HCT116 (cell line): ENCODE results near the gene SF1. TPM values are rescaled to one million over a fixed set of nuclear protein-coding genes. Genes with fewer than 3 reads are reported as not detected.

Experiments used
- ATAC-seq: fragments of 200-7000 bp; cut with Tn5 transposase; 2 replicates; pipeline ENCODE4 v1.9.1; 2020; ENCODE audit warnings: mild to moderate bottlenecking, moderate library complexity
- BruUV-seq: library from RNA; stranded (reverse); fragments of 400-500 nt; replicated peaks from 2 replicates; lab custom pipeline; 2021; lab: Mats Ljungman, UMichigan
- CTCF ChIA-PET: fragments of 300-600 bp; sonication (Branson Sonifier 250); formaldehyde crosslinking; loops from one replicate; lab custom pipeline; 2021; ENCODE audit warnings: antibody characterized with exemption; lab: Charles Lee
- POLR2A ChIA-PET: fragments of 300-600, 350-600 bp; sonication (Branson Sonifier 250); formaldehyde crosslinking; loops from one replicate; lab custom pipeline; 2021; ENCODE audit warnings: antibody characterized with exemption; lab: Charles Lee
- RAD21 ChIA-PET, 2 experiments: fragments of 300-600 bp; sonication (Branson Sonifier 250); formaldehyde crosslinking; loops; one replicate each; lab custom pipeline; 2023; ENCODE audit warnings: low total read pairs in 2 of 2; ENCODE audit not compliant: uncharacterized antibody in 2 of 2, unreplicated experiment in 2 of 2, low non-redundant PET in 1 of 2; lab: Charles Lee
- DNase-seq: peaks from one replicate; pipeline ENCODE4 v3.0.0-alpha.2; 2010; ENCODE audit warnings: low read depth, low spot score
- H2AFZ ChIP-seq: fragments of 200-600 bp; shearing (Covaris generic), sonication (generic); 2 replicates; pipeline ENCODE4 v1.6.1; 2017; ENCODE audit warnings: low read depth, mixed run types, mixed read lengths, antibody characterized with exemption, low read length; ENCODE audit not compliant: poor library complexity, severe bottlenecking
- H3K27ac ChIP-seq: 2 replicates; pipeline ENCODE4 v1.5.1; 2012; ENCODE audit warnings: low read depth, low read length
- H3K27me3 ChIP-seq: fragments of 200-600 bp; sonication (generic); 2 replicates; pipeline ENCODE4 v1.6.1; 2016; ENCODE audit warnings: mixed run types, low read length, mixed read lengths; ENCODE audit not compliant: insufficient read depth
- H3K36me3 ChIP-seq, 2 experiments: fragments of 200-500 bp in 1 of 2; fragments of 200-600 bp in 1 of 2; sonication (Bioruptor generic) in 1 of 2; sonication (generic) in 1 of 2; 2 replicates each; pipeline versions ENCODE4 v1.5.1 to v1.6.1; 2014 to 2016; ENCODE audit warnings: low read length in 2 of 2, inconsistent platforms in 1 of 2, mixed read lengths in 1 of 2, mixed run types in 1 of 2; ENCODE audit not compliant: insufficient read depth in 2 of 2, control insufficient read depth in 1 of 2
- H3K4me1 ChIP-seq, 2 experiments: fragments of 200-600 bp in 1 of 2; sonication (generic) in 1 of 2; 2 replicates each; pipeline versions ENCODE4 v1.5.1 to v1.6.1; 2012 to 2017; ENCODE audit warnings: low read length in 2 of 2, inconsistent platforms in 1 of 2, mild to moderate bottlenecking in 1 of 2, mixed read lengths in 1 of 2, mixed run types in 1 of 2, moderate library complexity in 1 of 2; ENCODE audit not compliant: insufficient read depth in 2 of 2, control insufficient read depth in 1 of 2
- H3K4me2 ChIP-seq: fragments of 200-600 bp; sonication (generic); 2 replicates; pipeline ENCODE4 v1.6.1; 2017; ENCODE audit warnings: mixed run types, low read length, mixed read lengths
- H3K4me3 ChIP-seq, 2 experiments: fragments of 200-600 bp in 1 of 2; sonication (generic) in 1 of 2; replicated peaks in 1 of 2; 2 replicates each; pipeline ENCODE4 v1.5.1; 2011 to 2016; ENCODE audit warnings: low read length in 2 of 2, control low read depth in 1 of 2, low read depth in 1 of 2, mild to moderate bottlenecking in 1 of 2, mixed read lengths in 1 of 2, mixed run types in 1 of 2
- H3K79me2 ChIP-seq: fragments of 200-600 bp; sonication (generic); 2 replicates; pipeline ENCODE4 v1.6.1; 2017; ENCODE audit warnings: mild to moderate bottlenecking, mixed run types, low read length, moderate library complexity, mixed read lengths; ENCODE audit not compliant: insufficient read depth
- H3K9ac ChIP-seq: fragments of 200-600 bp; sonication (generic); 2 replicates; pipeline ENCODE4 v1.6.1; 2016; ENCODE audit warnings: low read length, mixed read lengths
- H3K9me2 ChIP-seq: fragments of 200-600 bp; sonication (generic), shearing (Covaris generic); 2 replicates; pipeline ENCODE4 v1.6.1; 2017; ENCODE audit warnings: mixed run types, mild to moderate bottlenecking, moderate library complexity; ENCODE audit not compliant: insufficient read depth
- H3K9me3 ChIP-seq, 2 experiments: fragments of 200-500 bp in 1 of 2; fragments of 200-600 bp in 1 of 2; sonication (Bioruptor generic) in 1 of 2; sonication (generic) in 1 of 2; 2 replicates each; pipeline ENCODE4 v1.6.1; 2014 to 2017; ENCODE audit warnings: low read length in 2 of 2, mixed read lengths in 2 of 2, inconsistent platforms in 1 of 2, low read depth in 1 of 2, mild to moderate bottlenecking in 1 of 2, mixed run types in 1 of 2, moderate library complexity in 1 of 2; ENCODE audit not compliant: control insufficient read depth in 1 of 2, insufficient read depth in 1 of 2
- H4K20me1 ChIP-seq: fragments of 200-600 bp; sonication (generic), shearing (Covaris generic); 2 replicates; pipeline ENCODE4 v1.6.1; 2017; ENCODE audit warnings: mixed run types, mild to moderate bottlenecking, moderate library complexity; ENCODE audit not compliant: insufficient read depth
- CBX3 ChIP-seq: IDR thresholded peaks from 2 replicates; pipeline ENCODE4 v1.6.1; 2012; ENCODE audit warnings: low read depth
- CEBPB ChIP-seq: IDR thresholded peaks from 2 replicates; pipeline ENCODE4 v1.6.1; 2012; ENCODE audit warnings: low read depth
- EZH2 ChIP-seq: fragments of 200-600 bp; sonication (generic); IDR thresholded peaks from 2 replicates; pipeline ENCODE4 v1.6.1; 2017; ENCODE audit warnings: antibody characterized with exemption, mixed run types
- EZH2phosphoT487 ChIP-seq: fragments of 200-600 bp; IDR thresholded peaks from 2 replicates; pipeline ENCODE4 v1.6.1; 2018; ENCODE audit warnings: antibody characterized with exemption, borderline replicate concordance
- FOSL1 ChIP-seq: IDR thresholded peaks from 2 replicates; pipeline ENCODE4 v1.6.1; 2012; ENCODE audit warnings: low read depth
- POLR2A ChIP-seq: IDR thresholded peaks from 2 replicates; pipeline ENCODE4 v1.7.0; 2011; ENCODE audit warnings: borderline replicate concordance; ENCODE audit not compliant: insufficient read depth, insufficient read length; ENCODE audit errors: extremely low read depth
- POLR2AphosphoS5 ChIP-seq: IDR thresholded peaks from 2 replicates; pipeline ENCODE4 v1.6.1; 2011; ENCODE audit warnings: mild to moderate bottlenecking, low read depth, low read length, moderate library complexity
- SP1 ChIP-seq: IDR thresholded peaks from 2 replicates; pipeline ENCODE4 v1.6.1; 2012; ENCODE audit warnings: low read depth
- TCF7L2 ChIP-seq: IDR thresholded peaks from 2 replicates; pipeline ENCODE4 v1.7.0; 2011; ENCODE audit warnings: borderline replicate concordance, inconsistent platforms; ENCODE audit not compliant: insufficient read depth, insufficient read length; ENCODE audit errors: extremely low read depth
- ZNF274 ChIP-seq: fragments of 200-500 bp; sonication (Bioruptor generic); IDR thresholded peaks from 2 replicates; pipeline ENCODE4 v1.6.1; 2014; ENCODE audit warnings: mild to moderate bottlenecking, low read depth, low read length, inconsistent platforms
- intact Hi-C: fragments of 100-400 bp; cut with micrococcal nuclease; formaldehyde crosslinking; loops from 2 replicates; pipeline ENCODE4 v1.10.0; 2022
- total RNA-seq: library from RNA; stranded (reverse); gene quantifications from one replicate; pipeline ENCODE4 v1.2.1, GENCODE V29; 2021; ENCODE audit not compliant: unreplicated experiment
- TF ChIP-seq, protein P1 (sequence below): IDR thresholded peaks from 2 replicates; pipeline ENCODE4 v1.6.1; 2012; ENCODE audit warnings: low read depth
- TF ChIP-seq, protein P2 (sequence below), 3 experiments: fragments of 200-600 bp in 1 of 3; sonication (generic) in 1 of 3; IDR thresholded peaks in 2 of 3; conservative IDR thresholded peaks in 1 of 3; 2 replicates each; pipeline ENCODE4 v1.5.1; 2012 to 2017; ENCODE audit warnings: low read depth in 2 of 3, low read length in 2 of 3, antibody characterized with exemption in 1 of 3, borderline replicate concordance in 1 of 3, control low read depth in 1 of 3, mild to moderate bottlenecking in 1 of 3, mixed read lengths in 1 of 3, mixed run types in 1 of 3, moderate library complexity in 1 of 3; ENCODE audit not compliant: insufficient read depth in 1 of 3
- TF ChIP-seq, protein P3 (sequence below): IDR thresholded peaks from 2 replicates; pipeline ENCODE4 v1.6.1; 2012

Gene SF1
- total RNA-seq, 1 experiment from 2014 or later: 403 TPM

DNA sequence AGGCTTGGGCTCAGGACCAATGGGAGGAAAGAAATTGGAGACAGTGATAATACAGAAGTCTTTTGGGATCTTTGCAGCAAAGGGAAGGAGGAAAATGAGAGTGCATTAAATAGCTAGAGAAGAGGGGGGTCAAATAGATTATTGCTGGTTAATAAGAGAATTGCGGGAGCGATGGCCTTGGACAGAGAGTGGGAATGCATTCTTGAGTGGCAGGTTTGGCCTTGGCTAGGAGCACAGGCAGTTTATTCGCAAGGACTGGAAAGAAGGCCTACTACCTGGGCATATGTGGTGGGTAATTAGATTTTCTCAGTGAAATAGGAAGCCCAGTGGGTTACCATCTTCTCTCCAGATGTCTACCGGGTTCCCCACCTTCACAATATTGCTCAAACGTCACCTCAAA, 35.5 kb upstream of the SF1 start:
- H3K4me3 ChIP-seq: no peak overlapping the region
- ChIA-PET CTCF (interaction anchor here (0.8 kb wide), 1 partner anchor 30 kb away, joined by 3 read pairs; the partner anchor contains the start of gene CDC42BPG), RAD21 (no interaction called here), POLR2A (no interaction called here)
- no peak overlapping the region for H3K4me2 ChIP-seq
- intact Hi-C loops: no loop called here
- no peaks in the 10 kb centered on the region for H4K20me1 ChIP-seq
- H3K9me3 ChIP-seq: no peaks in the 10 kb centered on the region
- DNase-seq: no peak
- no peaks in the 10 kb centered on the region for H3K36me3 ChIP-seq
- H3K9ac ChIP-seq: no peak overlapping the region
- TF ChIP-seq CEBPB: no peak
- no peak for TF ChIP-seq EZH2
- no peak for TF ChIP-seq POLR2AphosphoS5
- TF ChIP-seq, protein P1, sequence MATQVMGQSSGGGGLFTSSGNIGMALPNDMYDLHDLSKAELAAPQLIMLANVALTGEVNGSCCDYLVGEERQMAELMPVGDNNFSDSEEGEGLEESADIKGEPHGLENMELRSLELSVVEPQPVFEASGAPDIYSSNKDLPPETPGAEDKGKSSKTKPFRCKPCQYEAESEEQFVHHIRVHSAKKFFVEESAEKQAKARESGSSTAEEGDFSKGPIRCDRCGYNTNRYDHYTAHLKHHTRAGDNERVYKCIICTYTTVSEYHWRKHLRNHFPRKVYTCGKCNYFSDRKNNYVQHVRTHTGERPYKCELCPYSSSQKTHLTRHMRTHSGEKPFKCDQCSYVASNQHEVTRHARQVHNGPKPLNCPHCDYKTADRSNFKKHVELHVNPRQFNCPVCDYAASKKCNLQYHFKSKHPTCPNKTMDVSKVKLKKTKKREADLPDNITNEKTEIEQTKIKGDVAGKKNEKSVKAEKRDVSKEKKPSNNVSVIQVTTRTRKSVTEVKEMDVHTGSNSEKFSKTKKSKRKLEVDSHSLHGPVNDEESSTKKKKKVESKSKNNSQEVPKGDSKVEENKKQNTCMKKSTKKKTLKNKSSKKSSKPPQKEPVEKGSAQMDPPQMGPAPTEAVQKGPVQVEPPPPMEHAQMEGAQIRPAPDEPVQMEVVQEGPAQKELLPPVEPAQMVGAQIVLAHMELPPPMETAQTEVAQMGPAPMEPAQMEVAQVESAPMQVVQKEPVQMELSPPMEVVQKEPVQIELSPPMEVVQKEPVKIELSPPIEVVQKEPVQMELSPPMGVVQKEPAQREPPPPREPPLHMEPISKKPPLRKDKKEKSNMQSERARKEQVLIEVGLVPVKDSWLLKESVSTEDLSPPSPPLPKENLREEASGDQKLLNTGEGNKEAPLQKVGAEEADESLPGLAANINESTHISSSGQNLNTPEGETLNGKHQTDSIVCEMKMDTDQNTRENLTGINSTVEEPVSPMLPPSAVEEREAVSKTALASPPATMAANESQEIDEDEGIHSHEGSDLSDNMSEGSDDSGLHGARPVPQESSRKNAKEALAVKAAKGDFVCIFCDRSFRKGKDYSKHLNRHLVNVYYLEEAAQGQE: no peak
- TF ChIP-seq, protein P2, sequence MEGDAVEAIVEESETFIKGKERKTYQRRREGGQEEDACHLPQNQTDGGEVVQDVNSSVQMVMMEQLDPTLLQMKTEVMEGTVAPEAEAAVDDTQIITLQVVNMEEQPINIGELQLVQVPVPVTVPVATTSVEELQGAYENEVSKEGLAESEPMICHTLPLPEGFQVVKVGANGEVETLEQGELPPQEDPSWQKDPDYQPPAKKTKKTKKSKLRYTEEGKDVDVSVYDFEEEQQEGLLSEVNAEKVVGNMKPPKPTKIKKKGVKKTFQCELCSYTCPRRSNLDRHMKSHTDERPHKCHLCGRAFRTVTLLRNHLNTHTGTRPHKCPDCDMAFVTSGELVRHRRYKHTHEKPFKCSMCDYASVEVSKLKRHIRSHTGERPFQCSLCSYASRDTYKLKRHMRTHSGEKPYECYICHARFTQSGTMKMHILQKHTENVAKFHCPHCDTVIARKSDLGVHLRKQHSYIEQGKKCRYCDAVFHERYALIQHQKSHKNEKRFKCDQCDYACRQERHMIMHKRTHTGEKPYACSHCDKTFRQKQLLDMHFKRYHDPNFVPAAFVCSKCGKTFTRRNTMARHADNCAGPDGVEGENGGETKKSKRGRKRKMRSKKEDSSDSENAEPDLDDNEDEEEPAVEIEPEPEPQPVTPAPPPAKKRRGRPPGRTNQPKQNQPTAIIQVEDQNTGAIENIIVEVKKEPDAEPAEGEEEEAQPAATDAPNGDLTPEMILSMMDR (IDR thresholded peaks at IDR 0.05 in 2 of 3, conservative IDR thresholded peaks at IDR 0.05 in 1 of 3; ENCODE audit: borderline replicate concordance in 1 of 3, insufficient read depth in 1 of 3, low read depth in 2 of 3, low read length in 2 of 3): no peak
- TF ChIP-seq, protein P3, sequence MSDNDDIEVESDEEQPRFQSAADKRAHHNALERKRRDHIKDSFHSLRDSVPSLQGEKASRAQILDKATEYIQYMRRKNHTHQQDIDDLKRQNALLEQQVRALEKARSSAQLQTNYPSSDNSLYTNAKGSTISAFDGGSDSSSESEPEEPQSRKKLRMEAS: no peak
- no peak for TF ChIP-seq TCF7L2
- no peak for TF ChIP-seq EZH2phosphoT487
- no peak for TF ChIP-seq ZNF274
- no peak for TF ChIP-seq POLR2A
- TF ChIP-seq FOSL1: no peak
- TF ChIP-seq CBX3: no peak
- TF ChIP-seq SP1: no peak
- no peak overlapping the region for H2AFZ ChIP-seq
- H3K4me1 ChIP-seq: peaks cover 7 to 20% of the 10 kb centered on the region in 2 experiments
- no peak overlapping the region for H3K27ac ChIP-seq
- no peak for ATAC-seq
- H3K9me2 ChIP-seq: no peaks in the 10 kb centered on the region
- BruUV-seq: no TSS peak
- H3K27me3 ChIP-seq: no peaks in the 10 kb centered on the region
- peaks cover 9% of the 10 kb centered on the region; the same call in 1 of the 2 replicates for H3K79me2 ChIP-seq
